IMR-90 (cell line): ENCODE results near the gene ENDOG. TPM values are rescaled to one million over a fixed set of nuclear protein-coding genes. Genes with fewer than 3 reads are reported as not detected.

Experiments
- ATAC-seq: fragments of 200-7000 bp; cut with Tn5 transposase; 2 replicates; pipeline ENCODE4 v1.9.1; 2020; ENCODE audit warnings: low read depth, mild to moderate bottlenecking, moderate library complexity
- BruUV-seq: library from RNA; stranded (reverse); fragments of 400-500 nt; replicated peaks from 2 replicates; lab custom pipeline; 2021; lab: Mats Ljungman, UMichigan
- CTCF ChIA-PET: fragments of 300-600 bp; formaldehyde crosslinking; extraction: SDS; loops from one replicate; lab custom pipeline; 2021; ENCODE audit warnings: antibody characterized with exemption; lab: Yijun Ruan, JAX
- POLR2A ChIA-PET: fragments of 300-600 bp; sonication (Branson Sonifier 250); formaldehyde crosslinking; loops from one replicate; lab custom pipeline; 2022; ENCODE audit warnings: antibody characterized with exemption; ENCODE audit not compliant: unreplicated experiment; lab: Charles Lee
- DNase-seq: peaks from one replicate; pipeline ENCODE4 v3.0.0; 2013
- H2AFZ ChIP-seq: replicated peaks from 2 replicates; pipeline ENCODE3; 2013; ENCODE audit warnings: low read length, mild to moderate bottlenecking; ENCODE audit not compliant: poor library complexity
- H2AK5ac ChIP-seq: 2 replicates; pipeline ENCODE4 v1.6.1; 2013; ENCODE audit warnings: low read depth, low read length, inconsistent platforms
- H2AK9ac ChIP-seq: replicated peaks from 2 replicates; pipeline ENCODE3; 2013; ENCODE audit warnings: mild to moderate bottlenecking, low read depth, low read length, moderate library complexity; ENCODE audit not compliant: poor library complexity
- H2BK120ac ChIP-seq: 2 replicates; pipeline ENCODE4 v1.6.1; 2013; ENCODE audit warnings: low read depth, low read length, inconsistent platforms
- H2BK15ac ChIP-seq: 3 replicates; pipeline ENCODE4 v1.6.1; 2013; ENCODE audit warnings: low read depth, low read length, inconsistent platforms
- H2BK20ac ChIP-seq: 2 replicates; pipeline ENCODE4 v1.6.1; 2013; ENCODE audit warnings: low read depth, mild to moderate bottlenecking, inconsistent platforms, low read length, moderate library complexity
- H2BK5ac ChIP-seq: 2 replicates; pipeline ENCODE4 v1.6.1; 2013; ENCODE audit warnings: mild to moderate bottlenecking, low read depth, low read length, inconsistent platforms; ENCODE audit not compliant: poor library complexity, severe bottlenecking
- H3K14ac ChIP-seq: replicated peaks from 2 replicates; pipeline ENCODE4 v1.6.1; 2013; ENCODE audit warnings: low read depth, low read length, inconsistent platforms
- H3K18ac ChIP-seq: 2 replicates; pipeline ENCODE4 v1.6.1; 2013; ENCODE audit warnings: low read depth, low read length, control low read depth
- H3K23ac ChIP-seq: 2 replicates; pipeline ENCODE4 v1.6.1; 2013; ENCODE audit warnings: low read depth, low read length, inconsistent platforms
- H3K27ac ChIP-seq: 2 replicates; pipeline ENCODE4 v1.5.1; 2013; ENCODE audit warnings: mild to moderate bottlenecking, control low read depth, low read length; ENCODE audit not compliant: insufficient read depth
- H3K27me3 ChIP-seq: 2 replicates; pipeline ENCODE4 v1.6.1; 2013; ENCODE audit warnings: low read length; ENCODE audit not compliant: control insufficient read depth, insufficient read depth
- H3K36me3 ChIP-seq: 2 replicates; pipeline ENCODE4 v1.6.1; 2013; ENCODE audit warnings: low read length, mixed read lengths; ENCODE audit not compliant: control insufficient read depth, insufficient read depth
- H3K4ac ChIP-seq: 2 replicates; pipeline ENCODE4 v1.6.1; 2013; ENCODE audit warnings: low read depth, low read length, inconsistent platforms
- H3K4me1 ChIP-seq: 2 replicates; pipeline ENCODE4 v1.6.1; 2013; ENCODE audit warnings: low read length, mixed read lengths; ENCODE audit not compliant: control insufficient read depth, insufficient read depth
- H3K4me2 ChIP-seq: 2 replicates; pipeline ENCODE4 v1.6.1; 2013; ENCODE audit warnings: low read depth, mild to moderate bottlenecking, control low read depth, low read length, moderate library complexity
- H3K4me3 ChIP-seq: 2 replicates; pipeline ENCODE4 v1.5.1; 2013; ENCODE audit warnings: low read depth, mild to moderate bottlenecking, control low read depth, low read length, moderate library complexity; ENCODE audit not compliant: insufficient read depth
- H3K56ac ChIP-seq: 2 replicates; pipeline ENCODE4 v1.6.1; 2013; ENCODE audit warnings: low read length, inconsistent platforms; ENCODE audit not compliant: insufficient read depth; ENCODE audit errors: extremely low read depth
- H3K79me1 ChIP-seq, 2 experiments: 2 replicates each; pipeline ENCODE4 v1.6.1; 2013; ENCODE audit warnings: low read length in 2 of 2, inconsistent platforms in 1 of 2, low read depth in 1 of 2
- H3K9ac ChIP-seq: 2 replicates; pipeline ENCODE4 v1.6.1; 2013; ENCODE audit warnings: low read depth, low read length, control low read depth
- H3K9me1 ChIP-seq: 2 replicates; pipeline ENCODE4 v1.6.1; 2013; ENCODE audit warnings: low read length, inconsistent platforms; ENCODE audit not compliant: insufficient read depth
- H3K9me3 ChIP-seq: 2 replicates; pipeline ENCODE4 v1.6.1; 2013; ENCODE audit warnings: low read length; ENCODE audit not compliant: control insufficient read depth, insufficient read depth
- H4K20me1 ChIP-seq: 2 replicates; pipeline ENCODE4 v1.6.1; 2013; ENCODE audit warnings: low read length, inconsistent platforms; ENCODE audit not compliant: insufficient read depth
- H4K5ac ChIP-seq: 2 replicates; pipeline ENCODE4 v1.6.1; 2013; ENCODE audit warnings: mild to moderate bottlenecking, low read depth, low read length, control low read depth
- H4K8ac ChIP-seq, 2 experiments: 2 replicates each; pipeline ENCODE4 v1.6.1; 2013; ENCODE audit warnings: low read depth in 2 of 2, low read length in 2 of 2, control low read depth in 1 of 2, inconsistent platforms in 1 of 2
- H4K91ac ChIP-seq: 2 replicates; pipeline ENCODE4 v1.6.1; 2013; ENCODE audit warnings: low read depth, low read length, inconsistent platforms; ENCODE audit not compliant: insufficient read depth
- BHLHE40 ChIP-seq: fragments of 150-350 bp; IDR thresholded peaks from 2 replicates; pipeline ENCODE4 v1.6.1; 2016; ENCODE audit warnings: mild to moderate bottlenecking, low read depth, low read length
- CEBPB ChIP-seq: IDR thresholded peaks from 2 replicates; pipeline ENCODE4 v1.6.1; 2012; ENCODE audit warnings: low read depth, low read length, improper control_type of control experiment
- CHD1 ChIP-seq: IDR thresholded peaks from 2 replicates; pipeline ENCODE4 v1.6.1; 2012; ENCODE audit warnings: low read depth, low read length, improper control_type of control experiment
- CTCF ChIP-seq: conservative IDR thresholded peaks from 2 replicates; pipeline ENCODE4 v1.5.1; 2012; ENCODE audit warnings: mild to moderate bottlenecking, low read depth, low read length, improper control_type of control experiment
- ELK1 ChIP-seq: fragments of 150-350 bp; IDR thresholded peaks from 2 replicates; pipeline ENCODE4 v1.6.1; 2016; ENCODE audit warnings: low read depth, mild to moderate bottlenecking, low read length, moderate library complexity, borderline replicate concordance
- FOS ChIP-seq: fragments of 150-350 bp; IDR thresholded peaks from 2 replicates; pipeline ENCODE4 v1.6.1; 2016; ENCODE audit warnings: low read depth, low read length
- MAFK ChIP-seq: IDR thresholded peaks from 2 replicates; pipeline ENCODE4 v1.6.1; 2012; ENCODE audit warnings: low read depth, low read length, improper control_type of control experiment
- MAZ ChIP-seq: IDR thresholded peaks from 2 replicates; pipeline ENCODE4 v1.6.1; 2012; ENCODE audit warnings: low read depth, mild to moderate bottlenecking, low read length, improper control_type of control experiment, moderate library complexity, borderline replicate concordance
- MXI1 ChIP-seq: IDR thresholded peaks from 2 replicates; pipeline ENCODE4 v1.6.1; 2012; ENCODE audit warnings: low read depth, mild to moderate bottlenecking, low read length, moderate library complexity, borderline replicate concordance
- NFE2L2 ChIP-seq: fragments of 150-350 bp; IDR thresholded peaks from 2 replicates; pipeline ENCODE4 v1.6.1; 2016; ENCODE audit warnings: low read depth, mild to moderate bottlenecking, low read length
- POLR2A ChIP-seq: IDR thresholded peaks from 2 replicates; pipeline ENCODE4 v1.6.1; 2012; ENCODE audit warnings: mild to moderate bottlenecking, low read depth, low read length
- RAD21 ChIP-seq: IDR thresholded peaks from 2 replicates; pipeline ENCODE4 v1.6.1; 2012; ENCODE audit warnings: low read length, improper control_type of control experiment
- RCOR1 ChIP-seq: IDR thresholded peaks from 2 replicates; pipeline ENCODE4 v1.6.1; 2012; ENCODE audit warnings: mild to moderate bottlenecking, low read length, improper control_type of control experiment; ENCODE audit not compliant: insufficient replicate concordance
- RFX5 ChIP-seq: IDR thresholded peaks from 2 replicates; pipeline ENCODE4 v1.8.0; 2012; ENCODE audit warnings: low read depth, mild to moderate bottlenecking, low read length, moderate library complexity
- SMC3 ChIP-seq: fragments of 150-350 bp; IDR thresholded peaks from 2 replicates; pipeline ENCODE4 v1.6.1; 2016; ENCODE audit warnings: low read depth, mild to moderate bottlenecking, antibody characterized with exemption, low read length, moderate library complexity
- USF2 ChIP-seq: fragments of 150-350 bp; IDR thresholded peaks from 2 replicates; pipeline ENCODE4 v1.6.1; 2017; ENCODE audit warnings: mild to moderate bottlenecking, antibody characterized with exemption, low read length, low read depth
- WGBS, 2 experiments: methylation state at CpG; one replicate each; pipeline versions ENCODE4 v1.1.5 to v1.1.7; 2013; ENCODE audit warnings: missing lambda C conversion rate in 2 of 2; ENCODE audit not compliant: insufficient read length in 1 of 2; ENCODE audit errors: extremely low coverage in 2 of 2; 5-methylcytosine and 5-hydroxymethylcytosine counted together
- dilution Hi-C: fragments of 300-500 bp; cut with HindIII; formaldehyde crosslinking; loops from one replicate; pipeline ENCODE4 v1.14.3; 2018; ENCODE audit warnings: low sequenced_read_pairs; ENCODE audit not compliant: unreplicated experiment
- in situ Hi-C: fragments of 300-500 bp; cut with MboI; formaldehyde crosslinking; loops from 3 replicates; pipeline ENCODE4 v1.14.3; 2019; ENCODE audit warnings: low sequenced_read_pairs, inconsistent platforms, mixed read lengths
- intact Hi-C: fragments of 100-400 bp; cut with micrococcal nuclease; formaldehyde crosslinking; loops from 2 replicates; pipeline ENCODE4 v1.10.0; 2022
- polyA plus RNA-seq, 3 experiments: library from polyadenylated mRNA; depleted of rRNA; stranded (reverse); fragments of >200 nt; gene quantifications; 2 replicates each; pipeline ENCODE4 v1.2.3, GENCODE V29; 2012; ENCODE audit warnings: low replicate concordance in 1 of 3
- total RNA-seq: library from RNA; depleted of rRNA; stranded (reverse); fragments of >200 nt; gene quantifications from 2 replicates; pipeline ENCODE4 v1.2.3, GENCODE V29; 2012

Gene ENDOG
- total and polyA plus RNA-seq, 2 of the 4 experiments (the other 2 are of a cell fraction), result 9.9 to 16.2 TPM

- intact Hi-C loops, result no loop called here
Observed at GRCh38 chr9:128810873-128811272, 7.4 kb upstream of the ENDOG start.

More at GRCh38 chr9:128810873-128811272, 7.4 kb upstream of the ENDOG start:
- no peak overlapping the region for H3K56ac ChIP-seq
- H2BK15ac ChIP-seq, result no peak overlapping the region
- H2AK9ac ChIP-seq, result no peak overlapping the region
- no peak overlapping the region for H3K18ac ChIP-seq
- no peak overlapping the region for H3K23ac ChIP-seq
- H3K4me3 ChIP-seq, result no peak overlapping the region
- no peak overlapping the region for H3K14ac ChIP-seq
- H3K4ac ChIP-seq, result no peak overlapping the region
- CTCF ChIA-PET, result no interaction called here
- DNase-seq, result no peak
- no peak overlapping the region for H2BK5ac ChIP-seq
- no peak overlapping the region for H3K9ac ChIP-seq
- H3K4me2 ChIP-seq, result no peak overlapping the region
- no TSS peak for BruUV-seq
- POLR2A ChIA-PET, result no interaction called here
- no peak overlapping the region for H3K27ac ChIP-seq
- H4K20me1 ChIP-seq, result no peaks in the 10 kb centered on the region
- H2AK5ac ChIP-seq, result no peak overlapping the region
- no peaks in the 10 kb centered on the region for H3K9me1 ChIP-seq
- H3K4me1 ChIP-seq, result no peaks in the 10 kb centered on the region
- no peak overlapping the region for H4K8ac ChIP-seq
- H4K5ac ChIP-seq, result no peak overlapping the region
- in situ Hi-C loops, result no loop called here
- no peak for TF ChIP-seq FOS
- TF ChIP-seq CHD1, result no peak
- TF ChIP-seq RAD21, result no peak
- no peak for TF ChIP-seq CEBPB
- TF ChIP-seq RCOR1, result no peak
- no peak for TF ChIP-seq MXI1
- no peak for TF ChIP-seq CTCF
- no peak for TF ChIP-seq MAFK
- TF ChIP-seq BHLHE40, result no peak
- TF ChIP-seq NFE2L2, result no peak
- no peak for TF ChIP-seq RFX5
- no peak for TF ChIP-seq MAZ
- TF ChIP-seq USF2, result no peak
- no peak for TF ChIP-seq POLR2A
- TF ChIP-seq ELK1, result no peak
- no peak for TF ChIP-seq SMC3
- H2BK20ac ChIP-seq, result no peak overlapping the region
- H2BK120ac ChIP-seq, result no peak overlapping the region
- no peak for ATAC-seq
- H3K9me3 ChIP-seq, result no peaks in the 10 kb centered on the region
- peaks cover 21% of the 10 kb centered on the region for H3K36me3 ChIP-seq
- WGBS, 2 experiments, result no CpG with 5 or more reads among the region's 5 CpGs
- H4K91ac ChIP-seq, result no peak overlapping the region
- dilution Hi-C loops, result no loop called here
- H3K27me3 ChIP-seq, result no peaks in the 10 kb centered on the region
- H2AFZ ChIP-seq, result no peak overlapping the region
- no peaks in the 10 kb centered on the region for H3K79me1 ChIP-seq
